Psoas muscle (tissue), 8 donors: ENCODE data around the gene ZNF609. TPM values are rescaled to one million over a fixed set of nuclear protein-coding genes. Genes with fewer than 3 reads are reported as not detected.

Source experiments
- ATAC-seq, 4 donors: fragments of 200-7000 bp; cut with Tn5 transposase; one replicate each; pipeline ENCODE4 v1.9.1; 2020; ENCODE audit warnings: moderate library complexity in 3 of 4, mild to moderate bottlenecking in 2 of 4
- DNase-seq, 2 donors: peaks; one replicate each; pipeline ENCODE4 v3.0.0-alpha.2; 2020
- H3K27ac ChIP-seq: fragments of 200-600 bp; one replicate; pipeline ENCODE4 v1.8.0; 2022
- H3K27me3 ChIP-seq, 3 donors: fragments of 200-600 bp in 1 of 3; one replicate each; pipeline versions ENCODE4 v1.6.1 to v1.8.0; 2013 to 2022; ENCODE audit warnings: low read length in 2 of 3, mild to moderate bottlenecking in 2 of 3, moderate library complexity in 1 of 3; ENCODE audit not compliant: insufficient read depth in 3 of 3
- H3K36me3 ChIP-seq, 2 donors: fragments of 200-600 bp in 1 of 2; one replicate each; pipeline versions ENCODE4 v1.6.1 to v1.8.0; 2013 to 2022; ENCODE audit warnings: low read depth in 1 of 2, mild to moderate bottlenecking in 1 of 2, moderate library complexity in 1 of 2; ENCODE audit not compliant: insufficient read depth in 1 of 2
- H3K4me1 ChIP-seq: fragments of 200-600 bp; one replicate; pipeline ENCODE4 v1.8.0; 2022
- H3K4me3 ChIP-seq: fragments of 200-600 bp; one replicate; pipeline ENCODE4 v1.8.0; 2022; ENCODE audit warnings: mild to moderate bottlenecking
- H3K9me3 ChIP-seq: fragments of 200-600 bp; one replicate; pipeline ENCODE4 v1.8.0; 2022
- WGBS, 3 donors: extraction: QIAGEN DNeasy Blood & Tissue Kit; methylation state at CpG; one replicate each; pipeline versions ENCODE4 v1.1.6 to v1.1.7; 2013; 5-methylcytosine and 5-hydroxymethylcytosine counted together
- intact Hi-C, 2 donors: fragments of 100-400 bp; cut with DNase I; formaldehyde crosslinking; loops; one replicate each; pipeline versions ENCODE4 v1.11.0 to v1.14.2; 2022
- polyA plus RNA-seq, 3 donors: library from polyadenylated mRNA; stranded (reverse); fragments of 200-250 nt; gene quantifications; one replicate each; pipeline ENCODE4 v1.2.3, GENCODE V29; 2013
- total RNA-seq, 4 donors: library from RNA; stranded (reverse); fragmentation: NEBNext Ultra II Directional in 2 of 4; extraction: Animal tissue kit (Norgen Biotek cat#: 25700) in 2 of 4; gene quantifications; one replicate each; pipeline versions ENCODE4 v1.2.1 to v1.2.4, GENCODE V29; 2021 to 2023
- TF ChIP-seq, protein P1 (sequence below): fragments of 200-600 bp; IDR thresholded peaks from one replicate; pipeline ENCODE4 v1.8.0; 2022; ENCODE audit warnings: antibody characterized with exemption
- donor health status: healthy with polysubstance abuse.
- donor health status: DM: no; HTN: no; CAD: no; lungs with moderate emphysema.
- donor health status: Bipolar disorder and iron deficiency.
- donor health status: healthy.
- donor health status: DM: yes; HTN: yes; CAD: no.
- donor health status: DM: no; HTN: no; CAD: no.
- donor health status: DM: no; HTN: no; CAD: no.
- donor health status: DM: yes; HTN: yes; CAD: no.

The ZNF609 gene
- total and polyA plus RNA-seq, 7 donors: 3.2 to 15.0 (median 10.2) TPM

DNA sequence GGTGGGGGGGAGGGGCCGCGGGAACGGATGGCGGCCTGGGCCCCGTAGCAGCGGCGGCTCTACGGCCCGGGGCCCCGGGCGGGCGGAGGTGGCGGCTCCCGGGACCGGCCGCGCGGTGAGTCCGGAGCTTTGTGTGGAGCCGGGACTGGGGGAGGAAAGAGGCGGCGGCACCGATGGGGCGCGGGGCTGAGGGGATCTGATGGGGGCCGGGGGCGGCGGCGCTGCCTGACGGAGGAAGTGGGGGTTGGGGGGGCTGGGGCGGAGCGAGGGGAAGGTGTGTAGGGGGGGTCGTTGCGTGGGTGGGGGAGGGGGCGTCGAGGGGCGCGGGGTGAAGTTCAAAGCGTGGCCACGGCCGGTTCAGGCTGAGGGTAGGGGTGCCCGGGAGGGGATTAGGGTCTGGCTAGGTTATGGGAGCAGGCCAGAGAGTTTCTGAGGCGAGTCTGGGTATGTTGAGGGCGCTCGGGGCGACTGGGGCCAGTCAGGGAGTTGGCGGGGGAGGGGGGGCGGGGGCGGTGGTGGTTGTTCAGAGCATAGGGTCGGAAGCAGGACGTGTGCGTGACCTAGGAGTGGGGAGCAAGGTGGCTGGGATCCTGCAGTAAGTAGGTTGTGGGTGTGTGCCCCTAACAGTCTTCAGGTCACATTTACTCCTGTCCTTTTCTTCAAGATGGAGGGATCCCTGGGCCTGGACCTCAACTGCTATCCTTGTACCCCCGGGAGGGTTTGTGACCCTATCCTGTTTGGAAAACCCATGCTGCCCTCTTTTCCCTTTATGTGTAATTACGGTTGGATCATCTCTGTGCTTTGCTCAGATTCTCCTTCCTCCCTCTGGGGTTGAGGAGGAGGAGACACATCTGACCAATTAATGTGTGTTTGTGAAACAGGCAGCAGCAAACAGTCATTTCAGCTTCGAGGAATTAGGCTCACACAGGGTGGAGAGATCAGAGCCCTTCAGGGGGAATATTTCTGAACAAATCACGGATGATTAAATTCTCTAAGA, 644 bp downstream of the ZNF609 start:
- ATAC-seq: peak; percentile 25 to 53 (median 30)
- TF ChIP-seq, protein P1, sequence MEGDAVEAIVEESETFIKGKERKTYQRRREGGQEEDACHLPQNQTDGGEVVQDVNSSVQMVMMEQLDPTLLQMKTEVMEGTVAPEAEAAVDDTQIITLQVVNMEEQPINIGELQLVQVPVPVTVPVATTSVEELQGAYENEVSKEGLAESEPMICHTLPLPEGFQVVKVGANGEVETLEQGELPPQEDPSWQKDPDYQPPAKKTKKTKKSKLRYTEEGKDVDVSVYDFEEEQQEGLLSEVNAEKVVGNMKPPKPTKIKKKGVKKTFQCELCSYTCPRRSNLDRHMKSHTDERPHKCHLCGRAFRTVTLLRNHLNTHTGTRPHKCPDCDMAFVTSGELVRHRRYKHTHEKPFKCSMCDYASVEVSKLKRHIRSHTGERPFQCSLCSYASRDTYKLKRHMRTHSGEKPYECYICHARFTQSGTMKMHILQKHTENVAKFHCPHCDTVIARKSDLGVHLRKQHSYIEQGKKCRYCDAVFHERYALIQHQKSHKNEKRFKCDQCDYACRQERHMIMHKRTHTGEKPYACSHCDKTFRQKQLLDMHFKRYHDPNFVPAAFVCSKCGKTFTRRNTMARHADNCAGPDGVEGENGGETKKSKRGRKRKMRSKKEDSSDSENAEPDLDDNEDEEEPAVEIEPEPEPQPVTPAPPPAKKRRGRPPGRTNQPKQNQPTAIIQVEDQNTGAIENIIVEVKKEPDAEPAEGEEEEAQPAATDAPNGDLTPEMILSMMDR: no peak
- H3K36me3 ChIP-seq: peaks cover 0 to 1% of the 10 kb centered on the region in 2 donors
- DNase-seq: peak in 1 of 2 donors; percentile 34
- intact Hi-C loops: no loop called here
- 1 to 2% (median 2%) methylated on average over 26 to 56 of the region's 56 CpGs for WGBS, 3 donors
- H3K4me3 ChIP-seq: peak overlapping the region; percentile 70
- H3K4me1 ChIP-seq: peaks cover 55% of the 10 kb centered on the region
- no peaks in the 10 kb centered on the region for H3K9me3 ChIP-seq
- peak overlapping the region; percentile 79 for H3K27ac ChIP-seq
- H3K27me3 ChIP-seq: no peaks in the 10 kb centered on the region

GRCh38 chr15:64461721-64462162, 1.4 kb downstream of the ZNF609 start:
- Histone ChIP-seq H3K36me3 (no peaks in the 10 kb centered on the region), H3K9me3 (no peaks in the 10 kb centered on the region), H3K27ac (peak overlapping the region; percentile 79), H3K27me3 (no peaks in the 10 kb centered on the region), H3K4me1 (peaks cover 55% of the 10 kb centered on the region), H3K4me3 (peak overlapping the region; percentile 70)
- 20 to 25% (median 22%) methylated on average over 5 of the region's 5 CpGs for WGBS, 3 donors
- TF ChIP-seq, protein P1: no peak
- no peak for DNase-seq
- no peak for ATAC-seq
- intact Hi-C loops: no loop called here

- DNase-seq: no peak
- intact Hi-C loops: no loop called here
- H3K27me3 ChIP-seq: no peaks in the 10 kb centered on the region
- H3K36me3 ChIP-seq: no peaks in the 10 kb centered on the region
- no peak for ATAC-seq
- H3K9me3 ChIP-seq: no peaks in the 10 kb centered on the region
- H3K4me3 ChIP-seq: no peak overlapping the region
- no peak overlapping the region for H3K27ac ChIP-seq
- TF ChIP-seq, protein P1: no peak
- peaks cover 55% of the 10 kb centered on the region for H3K4me1 ChIP-seq
These were observed 2.1 kb downstream of the ZNF609 start for GRCh38 chr15:64462492-64462891.

- Histone ChIP-seq H3K4me3 (no peak overlapping the region), H3K9me3 (no peaks in the 10 kb centered on the region), H3K36me3 (no peaks in the 10 kb centered on the region), H3K4me1 (peaks cover 50% of the 10 kb centered on the region), H3K27me3 (no peaks in the 10 kb centered on the region), H3K27ac (peak overlapping the region; percentile 53)
- DNase-seq (no peak), ATAC-seq (peak in 1 of 4 donors; percentile 30)
- intact Hi-C loops: loop anchor here in 1 of 2 donors (2.0 kb wide), 1 partner anchor 38 kb away; no protein-coding TSS in a partner anchor
- TF ChIP-seq, protein P1: no peak
- 35 to 47% (median 43%) methylated on average over 3 of the region's 3 CpGs for WGBS, 3 donors
These were observed 4.1 kb downstream of the ZNF609 start for GRCh38 chr15:64464276-64465005.
